Ectodermal cell (in vitro differentiated cells): ENCODE data around the gene IGFBP2.

Experiments
- H3K27ac ChIP-seq: 2 replicates; pipeline ENCODE4 v1.7.0; 2013; ENCODE audit warnings: mild to moderate bottlenecking, low read depth, low read length; ENCODE audit not compliant: insufficient read depth, poor library complexity, severe bottlenecking
- H3K27me3 ChIP-seq: 2 replicates; pipeline ENCODE4 v1.7.0; 2013; ENCODE audit warnings: mild to moderate bottlenecking, low read length; ENCODE audit not compliant: insufficient read depth, control insufficient read depth, poor library complexity, severe bottlenecking
- H3K36me3 ChIP-seq: one replicate; pipeline ENCODE4 v1.7.0; 2013; ENCODE audit warnings: low read length; ENCODE audit not compliant: control insufficient read depth, insufficient read depth
- H3K4me1 ChIP-seq: one replicate; pipeline ENCODE4 v1.7.0; 2013; ENCODE audit warnings: low read length; ENCODE audit not compliant: control insufficient read depth, insufficient read depth
- H3K4me3 ChIP-seq: 2 replicates; pipeline ENCODE4 v1.7.0; 2013; ENCODE audit warnings: low read depth, low read length, control low read depth; ENCODE audit not compliant: insufficient read depth
- H3K9me3 ChIP-seq: 2 replicates; pipeline ENCODE4 v1.7.0; 2013; ENCODE audit warnings: mild to moderate bottlenecking, low read length, moderate library complexity; ENCODE audit not compliant: control insufficient read depth
- WGBS, 2 experiments: methylation state at CpG; one replicate each; pipeline ENCODE4 v1.1.7; 2013; ENCODE audit warnings: missing lambda C conversion rate in 2 of 2; 5-methylcytosine and 5-hydroxymethylcytosine counted together

IGFBP2 gene

DNA sequence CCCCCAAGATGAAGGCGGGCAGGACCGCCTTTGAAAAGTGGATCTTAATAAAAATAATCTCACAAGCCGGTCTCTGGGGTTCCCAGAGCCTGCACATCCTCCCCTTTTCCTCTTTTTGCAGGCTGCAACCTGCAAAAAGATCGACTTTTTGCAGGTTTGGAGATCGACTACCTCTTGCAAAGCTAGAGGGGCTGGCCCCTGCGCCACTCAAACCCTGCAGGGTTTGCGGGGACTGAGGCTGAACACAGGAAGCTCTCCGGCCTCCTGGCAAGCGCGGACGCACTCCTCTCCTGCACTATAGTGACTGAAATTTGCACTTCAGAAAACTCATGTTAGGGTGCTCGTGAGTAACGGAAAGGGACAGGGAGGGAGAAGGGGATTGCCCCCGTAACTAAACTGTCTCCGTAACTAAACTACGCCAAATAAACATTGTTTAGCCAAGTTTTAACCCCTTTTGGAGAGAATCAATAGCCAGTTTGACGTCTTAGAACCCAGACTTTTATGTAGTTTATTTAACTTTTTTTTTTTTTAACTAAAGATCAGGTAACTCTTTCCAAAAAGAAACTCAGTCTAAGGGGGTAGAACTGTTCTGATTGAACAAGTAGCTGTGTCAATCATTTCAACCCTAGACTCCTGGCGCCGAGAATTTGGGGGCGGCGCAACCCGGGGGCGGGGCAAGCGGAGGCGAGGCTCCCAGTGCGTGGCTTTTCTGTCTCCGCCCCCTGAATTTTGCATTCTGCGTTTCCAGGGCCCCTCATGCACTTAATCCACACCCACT lies 59.6 kb downstream of the IGFBP2 start:
- Histone ChIP-seq H3K4me1 (peaks cover 38% of the 10 kb centered on the region), H3K36me3 (peaks cover 5% of the 10 kb centered on the region), H3K9me3 (no peaks in the 10 kb centered on the region), H3K27ac (peak overlapping the region; percentile 85), H3K27me3 (no peaks in the 10 kb centered on the region), H3K4me3 (peak overlapping the region; percentile 94)
- 0 to 1% methylated on average over 26 to 28 of the region's 28 CpGs for WGBS, 2 experiments

DNA sequence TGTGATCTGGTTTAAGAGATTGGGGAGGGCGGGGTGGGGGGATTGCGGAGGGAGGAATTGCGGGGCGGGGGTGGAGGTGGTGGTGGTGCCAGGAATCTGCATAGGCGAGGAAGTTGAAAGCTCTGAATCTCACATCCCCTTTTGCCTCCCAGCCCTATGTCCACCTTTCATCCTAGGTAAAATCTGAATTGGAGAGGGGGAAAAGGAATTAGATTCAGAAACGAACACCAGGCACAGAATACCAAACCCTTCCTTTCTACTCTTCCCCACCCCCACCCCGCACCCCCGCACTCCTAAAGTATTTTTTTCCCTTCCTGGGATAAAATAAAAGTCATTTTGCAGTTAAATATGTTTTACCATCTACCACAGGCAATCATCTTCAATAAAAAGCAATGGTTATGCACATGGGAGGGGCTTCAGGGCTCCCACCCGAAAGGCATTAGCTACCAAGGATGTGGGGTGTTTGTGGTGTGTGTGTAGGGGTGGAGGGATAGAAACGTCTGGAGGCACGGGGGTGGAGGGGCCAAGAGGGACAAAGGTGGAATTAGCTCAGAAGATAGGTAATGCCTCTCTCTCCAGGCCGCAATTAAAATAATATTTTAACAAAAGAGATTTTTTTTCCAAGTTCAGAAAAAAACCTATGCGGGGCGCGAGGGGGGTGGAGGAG lies 60.3 kb downstream of the IGFBP2 start:
- Histone ChIP-seq H3K4me1 (peaks cover 43% of the 10 kb centered on the region), H3K9me3 (no peaks in the 10 kb centered on the region), H3K27ac (peak overlapping the region; percentile 50), H3K27me3 (no peaks in the 10 kb centered on the region), H3K36me3 (peaks cover 2% of the 10 kb centered on the region), H3K4me3 (peak overlapping the region; percentile 94)
- 0 to 1% methylated on average over 5 to 12 of the region's 15 CpGs for whole genome bisulfite sequencing, 2 experiments

DNA sequence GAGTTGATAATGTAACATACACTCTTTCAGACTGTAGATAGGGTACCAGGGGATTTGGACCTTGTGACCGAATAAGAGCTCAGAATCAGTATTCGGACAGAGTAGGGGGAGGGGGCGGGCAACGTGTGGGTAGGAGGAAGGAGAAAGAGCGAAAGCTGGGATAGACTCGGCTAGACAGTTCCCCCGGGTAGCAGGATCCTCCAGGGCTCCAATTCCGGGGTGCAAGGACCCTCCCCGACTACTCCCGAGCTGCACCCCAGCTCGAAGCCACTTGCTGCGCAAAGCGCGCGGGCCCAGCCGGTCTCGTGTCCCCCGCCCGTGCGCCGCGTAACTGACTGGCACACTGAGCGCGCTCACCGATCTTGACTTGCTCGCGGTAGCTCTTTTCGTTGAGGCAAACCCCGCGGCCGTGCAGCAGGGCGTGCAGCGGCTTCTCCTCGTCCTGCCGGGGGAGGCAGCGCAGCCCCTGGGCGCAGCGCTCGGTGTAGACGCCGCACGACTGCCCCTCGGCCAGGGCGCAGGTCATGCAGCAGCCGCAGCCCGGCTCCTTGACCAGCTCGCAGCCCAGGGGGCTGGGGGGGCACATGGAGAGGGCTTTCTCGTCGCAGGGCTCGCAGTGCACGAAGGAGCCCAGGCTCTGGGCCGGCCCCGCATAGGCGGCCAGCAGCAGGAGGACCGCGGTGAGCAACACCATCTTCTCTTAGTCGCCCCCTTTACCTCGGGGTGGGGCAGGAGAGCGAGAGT lies 61.0 kb downstream of the IGFBP2 start:
- no peaks in the 10 kb centered on the region for H3K36me3 ChIP-seq
- H3K4me1 ChIP-seq, result peaks cover 37% of the 10 kb centered on the region
- 0% methylated on average over 59 of the region's 59 CpGs for WGBS, 2 experiments
- H3K27me3 ChIP-seq, result no peaks in the 10 kb centered on the region
- no peaks in the 10 kb centered on the region for H3K9me3 ChIP-seq
- H3K4me3 ChIP-seq, result peak overlapping the region; percentile 94
- H3K27ac ChIP-seq, result peak overlapping the region; percentile 50

DNA sequence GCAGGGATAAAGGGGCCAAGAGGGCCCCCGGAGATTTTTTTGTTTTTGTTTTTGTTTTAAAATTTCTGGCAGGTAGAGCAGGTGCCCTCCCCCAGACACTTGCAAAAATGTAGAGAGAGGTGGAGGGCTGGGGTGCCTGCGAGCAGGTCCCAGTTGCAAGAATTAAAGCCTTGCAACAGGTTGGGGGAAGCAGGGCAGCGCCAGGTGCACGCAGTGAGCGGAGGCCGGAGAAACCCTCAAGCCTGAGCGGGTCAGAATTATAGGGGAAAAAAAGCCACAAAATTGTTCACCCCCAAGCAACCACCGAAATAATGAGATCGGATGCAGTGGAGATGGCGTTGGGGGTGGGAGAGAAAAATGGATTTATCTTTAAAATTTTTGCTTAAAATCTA lies 61.6 kb downstream of the IGFBP2 start:
- H3K27me3 ChIP-seq, result no peaks in the 10 kb centered on the region
- no peaks in the 10 kb centered on the region for H3K9me3 ChIP-seq
- peak overlapping the region; percentile 94 for H3K4me3 ChIP-seq
- H3K36me3 ChIP-seq, result no peaks in the 10 kb centered on the region
- peaks cover 31% of the 10 kb centered on the region for H3K4me1 ChIP-seq
- 2 to 5% methylated on average over 7 to 8 of the region's 10 CpGs for WGBS, 2 experiments
- H3K27ac ChIP-seq, result peak overlapping the region; percentile 4

DNA sequence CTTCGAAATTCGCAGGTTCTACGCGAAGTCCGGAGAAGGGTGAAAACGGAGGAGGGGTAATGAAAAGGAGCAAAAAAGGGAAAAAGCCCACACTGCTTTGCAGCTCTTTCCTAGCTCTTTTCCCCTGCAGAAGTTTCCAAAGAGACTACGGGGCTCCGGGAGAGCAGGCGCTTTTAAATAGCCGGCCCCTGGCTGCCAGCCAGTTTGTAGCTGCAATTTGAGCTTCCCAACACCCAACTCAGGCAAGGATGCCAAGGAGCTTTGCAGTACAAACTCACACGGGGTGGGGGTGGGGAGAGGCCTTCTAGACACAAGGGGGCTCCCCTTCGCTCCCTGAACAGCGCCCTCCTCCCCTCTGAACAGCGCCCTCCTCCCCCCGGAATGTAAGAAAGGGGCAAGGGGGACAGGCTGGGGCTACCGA lies 62.2 kb downstream of the IGFBP2 start, which contains the start of gene IGFBP5:
Gene IGFBP5 (minus strand): TSS at position 149 of the 421 bp plus-strand sequence. CDS start 774 bp downstream, outside the sequence.
- Histone ChIP-seq H3K4me1 (peaks cover 25% of the 10 kb centered on the region), H3K27me3 (no peaks in the 10 kb centered on the region), H3K4me3 (peak within 1 kb of the TSS; percentile 94), H3K36me3 (no peaks in the 10 kb centered on the region), H3K27ac (peak within 1 kb of the TSS; percentile 4), H3K9me3 (no peaks in the 10 kb centered on the region)
- WGBS, 2 experiments, result 0 to 2% methylated on average over 9 to 16 of the region's 16 CpGs

DNA sequence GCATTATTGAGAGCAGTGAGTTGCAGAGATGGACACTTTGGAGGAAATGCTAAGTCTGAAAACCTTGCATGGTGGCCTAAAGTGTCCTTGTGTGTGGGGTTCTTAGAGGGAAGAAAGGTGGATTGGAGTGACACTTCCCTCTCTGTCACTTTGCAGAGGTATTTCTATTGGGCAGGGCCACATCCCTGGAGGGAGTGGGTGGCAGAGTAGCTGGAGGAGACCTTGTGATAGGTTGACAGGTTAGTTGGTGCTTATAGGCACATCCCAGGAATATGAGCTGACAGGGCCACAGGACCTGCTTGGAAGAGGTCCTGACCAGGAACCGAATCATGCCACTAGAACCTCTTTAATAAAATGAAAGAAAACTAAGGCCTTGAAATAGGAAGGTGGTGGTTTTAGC lies 63.1 kb downstream of the IGFBP2 start:
- Histone ChIP-seq H3K27me3 (no peaks in the 10 kb centered on the region), H3K9me3 (no peaks in the 10 kb centered on the region), H3K27ac (no peak overlapping the region), H3K36me3 (no peaks in the 10 kb centered on the region), H3K4me1 (peaks cover 20% of the 10 kb centered on the region), H3K4me3 (no peak overlapping the region)
- WGBS, 2 experiments, result 88 to 100% methylated on average over 1 of the region's 1 CpG

DNA sequence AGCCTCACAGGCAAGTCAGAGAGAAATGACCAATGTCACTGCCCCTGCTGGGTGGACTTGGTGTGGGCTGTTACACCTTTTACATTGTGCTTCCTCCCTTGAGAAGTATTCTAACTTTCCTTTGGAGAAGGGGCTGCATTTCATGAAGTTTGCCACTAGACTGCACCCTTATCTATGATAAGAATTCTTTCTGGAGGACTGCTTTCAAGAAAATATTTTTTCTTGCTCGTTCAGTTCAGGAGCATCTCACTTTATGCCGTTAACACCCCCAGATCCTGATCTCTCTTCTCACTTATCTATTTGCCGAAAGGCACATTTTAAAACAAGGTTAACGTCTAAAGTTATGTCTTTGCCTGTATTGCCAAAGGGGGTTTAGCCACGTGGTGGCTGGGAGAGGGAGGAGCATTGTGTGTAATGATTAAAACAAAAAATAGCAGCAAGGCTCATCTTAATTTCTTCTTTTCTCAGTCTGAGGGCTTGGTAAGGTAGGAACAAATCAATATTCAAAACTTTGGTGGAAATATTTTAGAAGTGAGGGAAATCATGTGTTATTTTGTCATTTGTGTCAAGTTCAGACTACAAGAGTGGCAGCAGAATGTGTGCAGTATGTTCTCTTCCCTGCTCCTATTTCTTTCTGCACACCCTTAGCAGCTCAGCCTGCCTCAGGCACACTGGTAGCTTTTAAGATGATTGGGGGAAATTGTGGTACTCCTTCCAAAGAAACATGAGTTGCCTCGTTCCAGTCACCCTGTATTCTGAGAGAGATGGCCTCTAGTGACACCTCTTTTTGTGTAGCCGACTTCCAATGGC lies 63.7 kb downstream of the IGFBP2 start:
- Histone ChIP-seq H3K9me3 (no peaks in the 10 kb centered on the region), H3K27ac (no peak overlapping the region), H3K27me3 (no peaks in the 10 kb centered on the region), H3K36me3 (no peaks in the 10 kb centered on the region), H3K4me3 (no peak overlapping the region), H3K4me1 (peaks cover 20% of the 10 kb centered on the region)
- 68 to 70% methylated on average over 7 of the region's 7 CpGs for WGBS, 2 experiments

DNA sequence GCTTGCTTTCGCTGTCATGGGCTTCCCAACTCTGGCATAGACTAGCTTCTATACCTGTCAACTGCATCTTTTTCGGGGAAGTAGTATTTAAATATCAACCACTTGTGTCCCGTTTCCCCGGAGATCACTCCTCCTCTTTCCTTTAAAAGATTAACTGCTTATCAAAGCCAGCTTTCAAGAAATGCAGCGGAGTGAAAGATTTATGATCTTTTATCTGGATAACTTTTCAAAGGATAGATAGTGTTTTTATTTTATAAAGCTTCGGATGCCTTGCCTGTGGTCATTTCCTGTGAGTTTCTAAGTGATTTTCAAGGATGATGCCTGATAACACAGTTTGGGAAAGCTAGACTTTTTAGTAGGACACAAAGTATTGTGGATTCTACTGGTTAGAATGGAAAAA lies 65.1 kb downstream of the IGFBP2 start:
- H3K9me3 ChIP-seq, result no peaks in the 10 kb centered on the region
- no peak overlapping the region for H3K4me3 ChIP-seq
- H3K4me1 ChIP-seq, result peaks cover 20% of the 10 kb centered on the region
- H3K27ac ChIP-seq, result no peak overlapping the region
- 86 to 88% methylated on average over 6 of the region's 6 CpGs for WGBS, 2 experiments
- H3K36me3 ChIP-seq, result no peaks in the 10 kb centered on the region
- H3K27me3 ChIP-seq, result no peaks in the 10 kb centered on the region

DNA sequence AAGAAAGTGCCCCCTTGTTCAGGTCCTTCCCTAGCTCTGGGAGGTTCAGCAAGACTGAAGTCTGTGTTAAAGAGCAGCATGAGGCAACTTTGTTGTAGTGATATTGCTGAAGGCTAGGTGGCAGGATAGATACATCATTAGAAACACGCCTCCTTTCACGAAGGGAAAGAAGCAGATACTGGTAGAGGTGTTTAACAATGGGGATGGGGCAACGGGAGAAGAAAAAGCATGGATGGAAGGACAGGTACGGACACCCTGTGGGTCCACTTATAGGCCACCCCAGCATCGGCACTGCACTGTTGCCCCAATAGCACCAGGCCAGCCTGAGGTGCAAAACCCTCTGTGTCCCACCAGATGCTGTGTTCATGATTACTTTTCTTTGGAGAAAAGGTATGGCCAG lies 65.7 kb downstream of the IGFBP2 start:
- no peaks in the 10 kb centered on the region for H3K27me3 ChIP-seq
- H3K27ac ChIP-seq, result no peak overlapping the region

More for the DNA sequence above, 65.7 kb downstream of the IGFBP2 start:
- no peaks in the 10 kb centered on the region for H3K36me3 ChIP-seq
- no peaks in the 10 kb centered on the region for H3K9me3 ChIP-seq
- no peak overlapping the region for H3K4me3 ChIP-seq
- peaks cover 20% of the 10 kb centered on the region for H3K4me1 ChIP-seq
- WGBS, 2 experiments, result 29 to 34% methylated on average over 5 of the region's 5 CpGs
